HG03095 (cell line): ENCODE results near the gene GALNT12.

Experiments
- ATAC-seq: cut with Tn5 transposase; IDR thresholded peaks from one replicate; pipeline ENCODE4 v1.9.1; 2021; ENCODE audit warnings: moderate library complexity; ENCODE audit not compliant: unreplicated experiment

GALNT12 gene

DNA sequence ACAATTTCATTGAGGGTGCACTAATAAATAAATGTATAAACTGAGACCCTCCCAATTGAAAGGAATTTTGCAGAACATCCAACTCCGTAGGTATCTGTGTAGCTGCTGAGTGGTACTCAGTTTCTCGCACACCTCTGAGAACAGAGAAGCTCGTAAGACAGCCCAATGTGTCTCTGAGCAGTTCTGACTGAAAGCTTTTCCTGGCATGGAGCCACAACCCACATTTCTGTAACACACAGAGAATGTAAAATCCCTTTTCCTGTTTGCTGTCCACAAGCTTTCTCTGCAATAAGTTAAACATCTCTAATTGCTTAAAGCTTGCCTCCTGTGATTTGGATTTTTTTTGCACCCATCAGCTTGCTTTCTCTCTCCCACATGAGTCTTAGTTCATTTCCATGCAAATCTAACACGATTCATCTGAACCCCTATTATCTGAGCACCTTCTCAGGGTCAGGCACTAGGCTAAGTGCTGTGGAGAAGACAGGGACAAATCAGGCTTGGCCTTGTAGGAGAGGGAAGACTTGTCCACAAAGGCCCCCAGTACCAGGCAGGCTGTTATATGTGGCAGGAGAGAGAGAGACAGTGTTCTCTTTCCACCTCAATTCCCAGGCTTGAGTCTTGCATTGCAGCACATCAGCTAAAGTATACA, 92.1 kb downstream of the GALNT12 start:
- ATAC-seq: no peak
